NCI-H460 (cell line): ENCODE data around the gene KITLG. TPM values are rescaled to one million over a fixed set of nuclear protein-coding genes. Genes with fewer than 3 reads are reported as not detected.

Experiments used
- DNase-seq: peaks from one replicate; pipeline ENCODE4 v3.0.0-alpha.2; 2016; ENCODE audit warnings: low read depth; ENCODE audit errors: extremely low read depth
- total RNA-seq: library from RNA; depleted of rRNA; stranded (reverse); fragments of >200 nt; shearing (Covaris generic); gene quantifications from 2 replicates; pipeline ENCODE4 v1.2.3, GENCODE V29; 2014

The KITLG gene
- total RNA-seq, 1 experiment from 2014 or later, result 10.5 TPM

GRCh38 chr12:88501972-88502938 lies 78.0 kb downstream of the KITLG start:
- DNase-seq, result no peak

GRCh38 chr12:88496891-88497371 lies 83.3 kb downstream of the KITLG start:
- no peak for DNase-seq

- no peak for DNase-seq
These were observed 83.8 kb downstream of the KITLG start for GRCh38 chr12:88496429-88496828.

- DNase-seq, result no peak
These were observed 85.2 kb downstream of the KITLG start for GRCh38 chr12:88495031-88495430.

GRCh38 chr12:88494520-88494919 lies 85.8 kb downstream of the KITLG start:
- no peak for DNase-seq

GRCh38 chr12:88493636-88494035 lies 86.6 kb downstream of the KITLG start:
- DNase-seq, result no peak

GRCh38 chr12:88490425-88490824 lies 89.8 kb downstream of the KITLG start:
- DNase-seq, result no peak

- no peak for DNase-seq
These were observed 107.5 kb downstream of the KITLG start for GRCh38 chr12:88472775-88473174.

GRCh38 chr12:88472248-88472647 lies 108.0 kb downstream of the KITLG start:
- no peak for DNase-seq

GRCh38 chr12:88471331-88472045 lies 108.8 kb downstream of the KITLG start:
- DNase-seq, result no peak

- no peak for DNase-seq
These were observed 111.1 kb downstream of the KITLG start for GRCh38 chr12:88469154-88469553.

GRCh38 chr12:88468581-88468980 lies 111.7 kb downstream of the KITLG start:
- DNase-seq, result no peak

- DNase-seq, result peak; percentile 33
These were observed 113.6 kb downstream of the KITLG start for GRCh38 chr12:88466708-88467107.

GRCh38 chr12:88458327-88458726 lies 121.9 kb downstream of the KITLG start:
- DNase-seq, result no peak

- DNase-seq, result no peak
These were observed 126.9 kb downstream of the KITLG start for GRCh38 chr12:88453323-88453722.

- DNase-seq, result no peak
These were observed 129.1 kb downstream of the KITLG start for GRCh38 chr12:88451205-88451604.

GRCh38 chr12:88450136-88450535 lies 130.1 kb downstream of the KITLG start:
- no peak for DNase-seq

- no peak for DNase-seq
These were observed 131.8 kb downstream of the KITLG start for GRCh38 chr12:88448337-88448915.

GRCh38 chr12:88445705-88446394 lies 134.4 kb downstream of the KITLG start:
- DNase-seq, result no peak

- no peak for DNase-seq
These were observed 135.8 kb downstream of the KITLG start for GRCh38 chr12:88444481-88444880.
